ENCODE measurements around the gene SAMHD1.

DNA sequence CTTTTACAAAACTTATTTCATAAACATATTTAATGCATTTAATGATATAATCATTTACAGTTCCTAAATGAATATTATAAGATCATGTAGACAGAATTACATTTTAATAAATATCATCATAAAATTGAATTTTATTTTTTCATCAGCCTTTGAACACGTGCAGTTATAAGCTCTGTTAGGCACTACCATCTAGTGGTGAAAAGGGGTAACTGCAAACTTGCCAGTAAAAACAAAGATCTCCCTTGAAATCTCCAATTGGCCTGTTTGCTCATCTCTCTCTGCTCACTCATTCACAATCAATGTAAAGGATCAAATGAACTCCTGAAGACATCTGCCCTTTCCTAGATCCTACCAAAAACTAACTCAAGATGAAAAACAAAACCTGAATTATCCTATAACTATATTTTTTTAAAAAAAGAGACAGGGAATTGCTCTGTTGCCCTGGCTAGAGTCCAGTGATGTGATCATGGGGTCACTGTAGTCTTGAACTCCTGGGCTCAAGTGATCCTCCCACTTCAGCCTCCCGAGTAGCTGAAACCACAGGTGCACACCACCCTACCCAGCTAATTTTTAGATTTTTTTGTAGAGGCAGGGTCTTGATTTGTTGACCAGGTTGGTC, 31.7 kb downstream of the SAMHD1 start:
- TF ChIP-seq, protein P1, sequence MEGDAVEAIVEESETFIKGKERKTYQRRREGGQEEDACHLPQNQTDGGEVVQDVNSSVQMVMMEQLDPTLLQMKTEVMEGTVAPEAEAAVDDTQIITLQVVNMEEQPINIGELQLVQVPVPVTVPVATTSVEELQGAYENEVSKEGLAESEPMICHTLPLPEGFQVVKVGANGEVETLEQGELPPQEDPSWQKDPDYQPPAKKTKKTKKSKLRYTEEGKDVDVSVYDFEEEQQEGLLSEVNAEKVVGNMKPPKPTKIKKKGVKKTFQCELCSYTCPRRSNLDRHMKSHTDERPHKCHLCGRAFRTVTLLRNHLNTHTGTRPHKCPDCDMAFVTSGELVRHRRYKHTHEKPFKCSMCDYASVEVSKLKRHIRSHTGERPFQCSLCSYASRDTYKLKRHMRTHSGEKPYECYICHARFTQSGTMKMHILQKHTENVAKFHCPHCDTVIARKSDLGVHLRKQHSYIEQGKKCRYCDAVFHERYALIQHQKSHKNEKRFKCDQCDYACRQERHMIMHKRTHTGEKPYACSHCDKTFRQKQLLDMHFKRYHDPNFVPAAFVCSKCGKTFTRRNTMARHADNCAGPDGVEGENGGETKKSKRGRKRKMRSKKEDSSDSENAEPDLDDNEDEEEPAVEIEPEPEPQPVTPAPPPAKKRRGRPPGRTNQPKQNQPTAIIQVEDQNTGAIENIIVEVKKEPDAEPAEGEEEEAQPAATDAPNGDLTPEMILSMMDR (conservative IDR thresholded peaks at IDR 0.05 in 1 of 2, IDR thresholded peaks at IDR 0.05 in 1 of 2; ENCODE audit: low read depth in 1 of 2, low read length in 2 of 2) = peak; percentile 83 to 95
- no peak for TF ChIP-seq EZH2 (IDR thresholded peaks at IDR 0.05; ENCODE audit: low read length, missing control alignments)

Data from fibroblast of lung (primary cell).